OCI-LY7 (cell line): ENCODE results near the gene UBXN7.

Source experiments
- CTCF ChIP-seq: fragments of 200-600 bp; sonication (generic); conservative IDR thresholded peaks from 2 replicates; pipeline ENCODE4 v1.5.1; 2014; ENCODE audit warnings: mild to moderate bottlenecking, antibody characterized with exemption, low read length, moderate library complexity, mixed read lengths
- EZH2phosphoT487 ChIP-seq: fragments of 200-600 bp; sonication (generic); IDR thresholded peaks from 2 replicates; pipeline ENCODE4 v1.6.1; 2018; ENCODE audit warnings: low read depth, borderline replicate concordance, mild to moderate bottlenecking, mixed run types, antibody characterized with exemption, low read length, moderate library complexity, mixed read lengths

DNA sequence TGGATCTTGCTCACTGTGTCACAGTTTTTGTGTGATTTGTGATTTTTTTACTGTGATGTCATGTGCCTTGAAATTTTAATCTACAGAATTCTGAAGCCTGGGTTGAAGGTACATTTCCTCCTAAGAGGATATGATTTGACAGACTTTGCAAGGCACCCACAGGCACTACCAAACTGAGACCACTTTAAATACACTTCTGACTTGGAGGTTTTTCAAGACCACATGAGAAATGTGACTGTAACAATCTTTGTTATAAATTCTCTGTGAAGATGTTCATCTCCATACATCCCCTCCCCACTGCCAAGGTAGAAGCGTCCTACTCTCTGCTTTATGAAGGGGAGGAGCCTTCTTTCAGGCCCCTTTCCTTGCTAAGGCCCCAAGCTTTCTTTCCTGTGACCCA is 22.8 kb downstream of the UBXN7 start:
- TF ChIP-seq CTCF (no peak), EZH2phosphoT487 (no peak)
